ENCODE measurements around the gene SEPTIN5.

The SEPTIN5 gene

DNA sequence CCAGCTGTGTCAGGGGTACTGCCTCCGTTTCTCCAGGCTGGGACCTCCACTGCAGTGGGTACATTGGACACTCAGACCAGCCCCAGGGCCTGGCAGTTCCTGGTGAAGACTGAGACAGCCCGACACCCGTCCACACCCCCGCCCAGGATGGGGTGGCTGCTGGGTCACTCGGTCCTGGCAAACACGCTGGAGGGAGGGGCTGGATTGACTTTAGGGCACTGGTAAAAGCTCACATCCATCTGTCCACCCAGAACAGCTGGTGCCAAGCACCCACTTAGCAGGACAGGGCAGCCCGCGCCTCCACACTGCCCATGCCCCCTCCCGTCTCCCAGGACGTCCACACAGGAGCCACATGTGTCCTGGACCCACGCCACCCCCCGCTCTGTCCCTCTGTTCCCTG is 35.6 kb downstream of the SEPTIN5 start:
- DNase-seq (ENCODE audit: low read depth): no peak
- no peak overlapping the region for H3K4me3 ChIP-seq (ENCODE audit: low read length)
- TF ChIP-seq, protein P1, sequence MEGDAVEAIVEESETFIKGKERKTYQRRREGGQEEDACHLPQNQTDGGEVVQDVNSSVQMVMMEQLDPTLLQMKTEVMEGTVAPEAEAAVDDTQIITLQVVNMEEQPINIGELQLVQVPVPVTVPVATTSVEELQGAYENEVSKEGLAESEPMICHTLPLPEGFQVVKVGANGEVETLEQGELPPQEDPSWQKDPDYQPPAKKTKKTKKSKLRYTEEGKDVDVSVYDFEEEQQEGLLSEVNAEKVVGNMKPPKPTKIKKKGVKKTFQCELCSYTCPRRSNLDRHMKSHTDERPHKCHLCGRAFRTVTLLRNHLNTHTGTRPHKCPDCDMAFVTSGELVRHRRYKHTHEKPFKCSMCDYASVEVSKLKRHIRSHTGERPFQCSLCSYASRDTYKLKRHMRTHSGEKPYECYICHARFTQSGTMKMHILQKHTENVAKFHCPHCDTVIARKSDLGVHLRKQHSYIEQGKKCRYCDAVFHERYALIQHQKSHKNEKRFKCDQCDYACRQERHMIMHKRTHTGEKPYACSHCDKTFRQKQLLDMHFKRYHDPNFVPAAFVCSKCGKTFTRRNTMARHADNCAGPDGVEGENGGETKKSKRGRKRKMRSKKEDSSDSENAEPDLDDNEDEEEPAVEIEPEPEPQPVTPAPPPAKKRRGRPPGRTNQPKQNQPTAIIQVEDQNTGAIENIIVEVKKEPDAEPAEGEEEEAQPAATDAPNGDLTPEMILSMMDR (conservative IDR thresholded peaks at IDR 0.05; ENCODE audit: low read depth, low read length): no peak

DNA sequence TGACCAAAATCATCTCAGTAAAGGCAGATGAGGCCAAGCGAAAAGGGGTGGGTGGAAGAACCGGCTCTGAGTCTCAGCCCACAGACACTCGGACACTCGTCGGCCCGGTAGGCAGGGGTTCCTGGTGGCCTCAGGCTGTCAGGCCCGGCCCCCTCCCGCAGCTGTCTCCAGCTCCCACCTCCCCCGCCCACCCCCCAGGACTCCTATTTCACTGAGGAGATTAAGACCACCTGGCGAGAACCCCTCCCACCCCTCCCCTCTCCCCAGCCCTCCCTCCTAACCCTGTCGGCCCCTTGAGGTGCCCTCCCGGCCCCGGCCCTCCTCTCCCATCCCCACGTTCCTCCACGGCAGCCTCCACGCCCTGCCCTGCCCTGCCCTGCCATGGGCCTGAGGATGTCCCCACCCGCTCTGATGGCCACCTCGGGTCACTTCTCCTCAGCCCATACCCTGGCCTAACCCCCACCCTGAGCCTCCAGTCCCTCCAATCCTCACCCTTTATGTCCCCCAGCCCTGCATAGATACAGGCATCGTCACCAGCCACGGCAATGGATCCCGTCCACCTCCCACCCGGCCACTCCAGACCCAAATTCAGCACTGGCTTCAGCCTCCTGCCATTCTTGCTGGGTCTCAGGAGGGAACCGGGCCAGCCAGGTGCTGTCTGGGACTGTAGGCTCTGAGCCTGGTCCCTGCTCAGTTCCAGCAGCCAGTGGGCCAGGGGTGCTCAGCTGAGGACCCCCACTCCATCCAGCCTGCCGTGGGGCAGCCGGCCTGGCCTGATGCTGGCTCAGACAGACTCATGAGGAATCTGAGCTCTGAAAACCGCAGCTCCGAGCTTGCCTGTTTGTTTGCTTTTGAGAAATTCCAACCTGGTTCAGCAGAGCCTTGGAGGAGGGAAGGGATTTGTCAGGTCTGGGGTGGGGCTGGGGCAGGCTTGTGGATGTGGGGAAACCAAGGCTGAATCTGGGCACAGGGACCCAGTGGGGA is 36.5 kb downstream of the SEPTIN5 start:
- no peak overlapping the region for H3K4me3 ChIP-seq (ENCODE audit: low read length)
- no peak for DNase-seq (ENCODE audit: low read depth)
- TF ChIP-seq, protein P1 (conservative IDR thresholded peaks at IDR 0.05; ENCODE audit: low read depth, low read length): no peak

- no peak for DNase-seq (ENCODE audit: low read depth)
- no peak overlapping the region for H3K4me3 ChIP-seq (ENCODE audit: low read length)
- TF ChIP-seq, protein P1 (conservative IDR thresholded peaks at IDR 0.05; ENCODE audit: low read depth, low read length): no peak
Observed at GRCh38 chr22:19751497-19752245, 37.4 kb downstream of the SEPTIN5 start.

DNA sequence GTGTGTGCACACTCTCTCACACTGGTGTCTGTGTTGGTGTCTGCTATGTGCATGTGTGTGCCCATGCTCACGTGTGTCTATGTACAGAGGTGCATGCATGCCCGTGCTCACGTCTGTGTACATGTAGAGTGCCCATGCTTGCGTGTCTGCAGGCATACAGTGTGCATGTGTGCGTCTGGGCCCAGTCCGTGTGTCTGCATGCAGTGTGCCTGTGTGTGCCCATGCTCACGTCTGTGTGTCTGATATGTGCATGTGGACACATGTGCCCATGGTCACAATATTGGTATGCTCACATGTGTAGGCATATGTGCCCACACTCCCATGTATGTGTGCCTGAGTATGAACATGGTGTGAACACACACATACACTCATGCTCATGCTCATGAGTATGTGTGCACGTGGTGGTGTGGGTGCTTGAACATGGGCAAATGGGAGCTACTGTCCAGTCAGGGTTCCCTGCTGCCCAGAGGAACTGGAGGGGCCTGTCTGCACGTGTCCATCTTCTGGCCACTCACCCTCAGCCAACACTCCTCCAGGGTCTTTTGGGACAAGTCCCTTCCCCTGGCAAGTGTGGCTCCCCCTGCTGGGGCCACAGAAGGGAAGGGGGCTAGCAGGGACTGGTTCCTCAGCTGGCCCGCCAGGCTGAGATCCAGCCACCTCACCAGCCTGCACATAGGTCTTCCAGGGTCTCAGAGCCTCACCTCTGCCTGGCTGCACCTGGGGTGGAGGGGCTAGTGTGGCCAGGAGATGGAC is 39.0 kb downstream of the SEPTIN5 start:
- TF ChIP-seq, protein P1 (conservative IDR thresholded peaks at IDR 0.05; ENCODE audit: low read depth, low read length): peak; percentile 29
- DNase-seq (ENCODE audit: low read depth): no peak
- H3K4me3 ChIP-seq (ENCODE audit: low read length): no peak overlapping the region

GRCh38 chr22:19753996-19754700 is 39.8 kb downstream of the SEPTIN5 start:
- H3K4me3 ChIP-seq (ENCODE audit: low read length): no peak overlapping the region
- TF ChIP-seq, protein P1 (conservative IDR thresholded peaks at IDR 0.05; ENCODE audit: low read depth, low read length): no peak
- no peak for DNase-seq (ENCODE audit: low read depth)

GRCh38 chr22:19754701-19755144 is 40.4 kb downstream of the SEPTIN5 start:
- DNase-seq (ENCODE audit: low read depth): no peak
- no peak overlapping the region for H3K4me3 ChIP-seq (ENCODE audit: low read length)
- TF ChIP-seq, protein P1 (conservative IDR thresholded peaks at IDR 0.05; ENCODE audit: low read depth, low read length): no peak
